HepG2 (cell line): ENCODE measurements around the gene ASTN2.

ENCODE experiments used
- CTCF ChIP-seq: sonication (generic); formaldehyde crosslinking; IDR thresholded peaks from 2 replicates; pipeline ENCODE4 v1.5.0; 2020; ENCODE audit warnings: mild to moderate bottlenecking, missing genetic modification reagents, moderate library complexity
- EZH2 ChIP-seq: conservative IDR thresholded peaks from 2 replicates; pipeline ENCODE4 v1.6.1; 2012; ENCODE audit warnings: mild to moderate bottlenecking, low read depth, low read length, moderate library complexity
- HBP1 ChIP-seq: IDR thresholded peaks from 2 replicates; pipeline ENCODE4 v1.6.1; 2016; ENCODE audit warnings: low read depth, control low read depth
- HCFC1 ChIP-seq: fragments of 150-350 bp; IDR thresholded peaks from 2 replicates; pipeline ENCODE4 v1.6.1; 2014; ENCODE audit warnings: low read depth, low read length
- JUND ChIP-seq: sonication (generic); formaldehyde crosslinking; IDR thresholded peaks from 2 replicates; pipeline ENCODE4 v1.8.0; 2022; ENCODE audit warnings: mild to moderate bottlenecking, missing genetic modification reagents
- KLF13 ChIP-seq: sonication (generic); formaldehyde crosslinking; IDR thresholded peaks from 2 replicates; pipeline ENCODE4 v1.4.0; 2020; ENCODE audit warnings: mild to moderate bottlenecking, missing genetic modification reagents
- NFKB2 ChIP-seq: sonication (generic); formaldehyde crosslinking; IDR thresholded peaks from 2 replicates; pipeline ENCODE4 v1.4.0; 2020; ENCODE audit warnings: missing genetic modification reagents, borderline replicate concordance
- NR3C1 ChIP-seq: sonication (generic); formaldehyde crosslinking; IDR thresholded peaks from 2 replicates; pipeline ENCODE4 v1.4.0; 2020; ENCODE audit warnings: missing genetic modification reagents
- RAD21 ChIP-seq: fragments of 450-650 bp; formaldehyde crosslinking; IDR thresholded peaks from 2 replicates; pipeline ENCODE4 v1.5.0; 2020; ENCODE audit warnings: mild to moderate bottlenecking
- TAF1 ChIP-seq: sonication (generic); formaldehyde crosslinking; IDR thresholded peaks from 2 replicates; pipeline ENCODE4 v1.4.0; 2020; ENCODE audit warnings: missing genetic modification reagents
- ZBTB1 ChIP-seq: sonication (generic); formaldehyde crosslinking; IDR thresholded peaks from 2 replicates; pipeline ENCODE4 v1.4.0; 2020; ENCODE audit warnings: missing genetic modification reagents, borderline replicate concordance
- ZNF431 ChIP-seq: sonication (generic); formaldehyde crosslinking; IDR thresholded peaks from 2 replicates; pipeline ENCODE4 v1.9.0; 2022; ENCODE audit warnings: missing genetic modification reagents, low read depth, mild to moderate bottlenecking, borderline replicate concordance
- ZNF816 ChIP-seq: sonication (generic); formaldehyde crosslinking; IDR thresholded peaks from 2 replicates; pipeline ENCODE4 v1.8.0; 2022; ENCODE audit warnings: missing genetic modification reagents, mild to moderate bottlenecking, borderline replicate concordance

GRCh38 chr9:117088140-117088539 is 326.7 kb downstream of the ASTN2 start:
- TF ChIP-seq KLF13 (CRISPR knock-in tag) (no peak), EZH2 (no peak), HBP1 (CRISPR knock-in tag) (no peak), NFKB2 (CRISPR knock-in tag) (no peak), RAD21 (CRISPR knock-in tag) (no peak), JUND (no peak), NR3C1 (CRISPR knock-in tag) (no peak), ZNF431 (CRISPR knock-in tag) (no peak), ZNF816 (CRISPR knock-in tag) (no peak), CTCF (CRISPR knock-in tag) (no peak), TAF1 (CRISPR knock-in tag) (no peak), ZBTB1 (CRISPR knock-in tag) (no peak), HCFC1 (no peak)
